HG02938 (cell line): ENCODE data around the gene KMT2C.

Experiments used
- ATAC-seq: cut with Tn5 transposase; IDR thresholded peaks from one replicate; pipeline ENCODE4 v1.9.1; 2021; ENCODE audit warnings: mild to moderate bottlenecking, moderate library complexity; ENCODE audit not compliant: unreplicated experiment

Gene KMT2C

DNA sequence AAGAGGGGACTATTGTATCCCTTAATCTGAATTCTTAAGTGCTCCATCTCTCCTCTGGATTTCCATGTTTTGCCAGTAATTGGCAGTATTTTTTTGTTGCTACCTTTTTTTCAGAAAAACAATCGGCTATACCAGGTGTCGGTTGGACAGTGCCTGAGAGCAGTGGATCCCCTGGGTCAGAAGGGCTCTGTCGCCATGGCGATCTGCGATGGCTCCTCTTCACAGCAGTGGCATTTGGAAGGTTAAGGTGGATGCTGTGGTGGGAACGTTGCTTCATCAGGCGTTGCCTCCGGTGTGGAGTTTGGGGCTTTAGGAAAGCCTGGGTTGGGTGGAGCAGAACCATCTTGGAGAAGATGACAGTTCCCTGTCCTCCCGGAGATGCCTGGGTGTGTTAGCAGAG is 314.4 kb downstream of the KMT2C start:
- no peak for ATAC-seq

DNA sequence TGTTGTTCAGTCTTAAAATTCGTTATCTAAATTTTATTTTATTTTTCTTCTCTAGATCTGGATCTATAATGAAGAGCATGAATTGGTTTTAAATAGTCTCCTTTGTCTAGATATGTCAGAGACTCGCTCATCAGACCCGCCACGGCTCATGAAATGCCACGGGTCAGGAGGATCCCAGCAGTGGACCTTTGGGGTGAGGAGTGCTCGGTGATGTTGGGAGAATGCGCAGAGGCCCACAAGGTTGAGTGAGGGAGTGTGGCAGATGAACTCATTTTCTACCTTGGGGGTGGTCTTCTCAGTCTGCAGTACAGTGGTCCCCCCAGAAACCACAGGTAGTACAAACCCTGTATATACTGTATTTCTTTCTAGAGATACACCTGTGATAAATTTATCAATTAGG is 315.0 kb downstream of the KMT2C start:
- no peak for ATAC-seq

GRCh38 chr7:152120210-152120609 is 315.6 kb downstream of the KMT2C start:
- no peak for ATAC-seq

- ATAC-seq = no peak
These were observed 318.4 kb downstream of the KMT2C start for GRCh38 chr7:152117356-152117755.

- ATAC-seq = no peak
These were observed 320.6 kb downstream of the KMT2C start for GRCh38 chr7:152115021-152115718.

DNA sequence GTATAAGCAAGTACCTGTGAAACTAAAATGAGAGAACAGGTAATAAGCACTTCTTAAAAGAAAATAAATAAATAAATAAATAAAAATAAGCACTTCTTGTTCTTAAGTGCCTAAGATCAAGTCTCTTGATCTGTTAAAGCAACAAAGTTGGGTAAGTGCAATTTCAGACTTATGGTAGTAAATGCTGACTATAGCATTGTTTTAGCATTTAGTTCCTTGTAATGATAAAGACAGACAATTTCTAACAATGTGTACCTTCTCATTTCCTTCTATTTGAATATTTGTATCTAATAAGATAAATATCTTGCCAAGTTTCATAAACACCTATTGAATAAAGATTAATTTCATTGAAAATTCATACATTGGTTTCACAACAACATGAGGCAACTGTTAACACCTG is 323.0 kb downstream of the KMT2C start:
- ATAC-seq = no peak

- no peak for ATAC-seq
These were observed 327.4 kb downstream of the KMT2C start for GRCh38 chr7:152108359-152108758.

DNA sequence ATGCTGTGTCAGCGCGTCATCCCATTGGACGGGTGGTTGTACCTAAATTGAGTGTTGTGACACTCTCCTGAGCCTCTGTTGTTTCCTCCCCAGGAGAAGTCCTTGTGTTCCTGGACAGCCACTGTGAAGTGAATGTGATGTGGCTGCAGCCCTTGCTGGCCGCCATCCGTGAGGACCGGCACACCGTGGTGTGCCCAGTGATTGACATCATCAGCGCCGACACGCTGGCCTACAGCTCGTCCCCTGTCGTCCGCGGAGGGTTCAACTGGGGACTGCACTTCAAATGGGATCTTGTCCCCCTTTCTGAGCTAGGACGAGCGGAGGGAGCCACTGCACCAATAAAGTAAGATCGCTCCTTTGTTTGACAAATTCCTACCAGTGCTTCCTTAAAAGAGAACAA is 327.9 kb downstream of the KMT2C start:
- ATAC-seq = no peak

DNA sequence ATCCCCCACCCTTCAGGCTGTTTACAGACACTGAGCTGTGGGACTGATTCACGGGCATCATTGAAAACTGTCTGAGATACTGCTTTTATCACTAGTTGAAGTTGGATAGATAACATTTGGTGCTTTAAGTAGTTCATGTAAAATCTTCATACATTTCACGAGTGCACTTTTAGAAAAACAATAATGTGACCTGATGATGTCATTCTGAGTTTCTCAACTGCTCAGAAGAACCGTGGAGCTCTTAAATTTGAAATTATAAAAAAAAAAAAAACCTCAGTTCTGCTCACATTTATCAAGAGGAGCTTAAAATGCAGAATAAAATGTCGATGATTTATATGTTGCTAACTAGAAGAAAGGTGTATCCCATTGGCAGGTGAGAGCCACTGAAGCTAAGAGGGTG is 328.8 kb downstream of the KMT2C start:
- ATAC-seq = no peak

- ATAC-seq = no peak
These were observed 330.6 kb downstream of the KMT2C start for GRCh38 chr7:152105205-152105604.

GRCh38 chr7:152103691-152104090 is 332.1 kb downstream of the KMT2C start:
- ATAC-seq = no peak

- no peak for ATAC-seq
These were observed 332.7 kb downstream of the KMT2C start for GRCh38 chr7:152103066-152103465.

- ATAC-seq = no peak
These were observed 338.5 kb downstream of the KMT2C start for GRCh38 chr7:152097330-152097729.

DNA sequence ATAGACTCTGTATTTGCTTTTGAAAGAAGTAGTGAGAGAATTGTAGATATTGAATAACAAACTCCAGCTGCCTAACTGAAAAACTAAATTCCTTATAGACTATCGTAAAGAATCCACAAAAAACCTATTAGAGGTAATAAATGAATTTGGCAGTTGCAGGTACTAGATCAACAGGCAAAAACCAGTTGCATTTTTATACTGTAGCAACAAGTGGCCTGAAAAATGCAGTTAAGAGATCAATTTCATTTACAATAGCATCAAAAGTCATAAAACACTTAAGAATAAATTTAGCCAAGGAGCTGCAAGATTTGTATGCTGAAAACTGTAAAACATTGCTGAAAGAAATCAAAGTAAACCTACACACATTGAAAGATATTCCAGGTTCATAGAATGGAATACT is 340.0 kb downstream of the KMT2C start:
- ATAC-seq = no peak

DNA sequence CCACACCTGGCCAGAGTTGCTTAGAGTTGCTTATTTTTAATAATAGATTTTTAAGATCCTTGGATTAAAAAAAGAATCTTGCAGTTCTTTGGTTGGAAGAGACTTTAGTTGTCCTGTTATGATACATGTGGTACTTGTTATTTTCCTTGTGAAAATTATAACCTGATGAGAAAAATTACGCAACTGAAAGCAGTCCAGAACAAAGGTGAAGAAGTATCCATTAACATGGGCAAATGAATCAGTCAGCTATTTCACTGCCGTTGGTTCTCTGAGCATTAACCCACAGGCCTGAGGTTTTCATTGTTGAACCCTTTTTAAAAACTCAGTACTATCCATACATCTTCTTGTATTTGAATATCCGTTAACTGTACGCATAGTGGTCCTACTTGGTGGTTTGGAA is 342.1 kb downstream of the KMT2C start:
- ATAC-seq = no peak

DNA sequence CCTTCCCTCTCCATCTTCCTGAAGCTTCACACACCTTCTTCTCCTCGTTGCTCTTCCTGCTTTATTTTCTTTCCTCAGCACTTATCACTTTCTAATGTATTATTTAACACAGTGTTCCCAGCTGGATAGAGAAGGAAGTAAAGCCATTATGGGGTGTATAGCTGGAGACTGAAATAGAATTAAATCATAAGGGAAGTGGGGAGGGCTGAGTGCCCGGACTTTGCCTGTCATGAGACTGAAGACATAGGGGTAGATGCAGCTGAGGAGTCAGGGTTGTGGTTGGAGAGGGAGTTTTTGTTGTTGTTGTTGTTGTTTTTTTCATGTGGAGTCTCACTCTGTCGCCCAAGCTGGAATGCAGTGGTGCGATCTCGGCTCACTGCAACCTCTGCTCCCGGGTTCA is 345.1 kb downstream of the KMT2C start:
- no peak for ATAC-seq

GRCh38 chr7:152089183-152089582 is 346.6 kb downstream of the KMT2C start:
- ATAC-seq = no peak

GRCh38 chr7:152086513-152086912 is 349.3 kb downstream of the KMT2C start:
- ATAC-seq = no peak

- no peak for ATAC-seq
These were observed 350.7 kb downstream of the KMT2C start for GRCh38 chr7:152085131-152085530.
